Measurements from ENCODE around the gene ARID2. TPM values are rescaled to one million over a fixed set of nuclear protein-coding genes. Genes with fewer than 3 reads are reported as not detected.

ARID2 gene
- total and polyA plus RNA-seq, 9 of the 15 experiments (the other 6 are each of a cell fraction or from before 2014, with no cell fraction given), result 13.4 to 41.6 (median 29.4) TPM

GRCh38 chr12:45938566-45938965, 209.1 kb downstream of the ARID2 start:
- H3K4me1 ChIP-seq (replicated peaks in 1 of 2; ENCODE audit: control insufficient read depth in 2 of 2, insufficient read depth in 2 of 2, low read length in 2 of 2), result no peaks in the 10 kb centered on the region
- no peaks in the 10 kb centered on the region for H3K9me3 ChIP-seq (replicated peaks; ENCODE audit: control insufficient read depth, insufficient read depth, low read depth, low read length)
- H3K79me2 ChIP-seq (ENCODE audit: control insufficient read depth, insufficient read depth, low read length), result no peaks in the 10 kb centered on the region
- no peak for DNase-seq (ENCODE audit: extremely low read depth in 1 of 4, low spot score in 3 of 4)
- BruUV-seq (replicated peaks), result no TSS peak
- no peak overlapping the region for H3K9ac ChIP-seq (ENCODE audit: insufficient read depth in 1 of 2, low read depth in 2 of 2, low read length in 2 of 2)
- no peak overlapping the region for H3K4me2 ChIP-seq (ENCODE audit: insufficient read depth, low read length)
- no peak for ATAC-seq
- H3K9me1 ChIP-seq (ENCODE audit: control insufficient read depth, insufficient read depth, low read length), result no peaks in the 10 kb centered on the region
- peaks cover 47% of the 10 kb centered on the region; the same call in 2 of the 3 replicates for H3K36me3 ChIP-seq (ENCODE audit: control insufficient read depth, insufficient read depth, low read length)
- intact Hi-C loops (cut with micrococcal nuclease), result no loop called here
- H3K27me3 ChIP-seq (ENCODE audit: control insufficient read depth in 2 of 2, insufficient read depth in 2 of 2, low read length in 2 of 2), result no peaks in the 10 kb centered on the region
- CTCF ChIA-PET (ENCODE audit: low intra/inter-chr PET ratio), result no interaction called here
- TF ChIP-seq ZNF316 (IDR thresholded peaks at IDR 0.05), result peak; percentile 33; the same call in 1 of the 2 replicates
- no peak for TF ChIP-seq ZNF436 (CRISPR knock-in tag; IDR thresholded peaks at IDR 0.05)
- TF ChIP-seq ATF6 (CRISPR knock-in tag; IDR thresholded peaks at IDR 0.05), result no peak
- TF ChIP-seq NFIC (IDR thresholded peaks at IDR 0.05), result peak; percentile 65
- TF ChIP-seq C11orf30 (IDR thresholded peaks at IDR 0.05; ENCODE audit: low read depth), result peak; percentile 19; the same call in 1 of the 2 replicates
- 95% methylated on average over 2 of the region's 2 CpGs for WGBS (ENCODE audit: insufficient coverage, low coverage, missing lambda C conversion rate)
- no peak overlapping the region for H3K4me3 ChIP-seq
- H2AFZ ChIP-seq (ENCODE audit: low read depth, low read length), result no peak overlapping the region
- H4K20me1 ChIP-seq (replicated peaks; ENCODE audit: control insufficient read depth, insufficient read depth, low read length), result no peaks in the 10 kb centered on the region
- no peak for FAIRE-seq
- in situ Hi-C loops (cut with MboI), result no loop called here
- H3K27ac ChIP-seq (ENCODE audit: extremely low read depth, low read depth, low read length), result no peak overlapping the region
- POLR2A ChIA-PET, result interaction anchor here (0.7 kb wide), 1 partner anchor 34 kb away, joined by 3 read pairs; no protein-coding TSS in a partner anchor
